Keratinocyte (primary cell): ENCODE results near the gene GNB1L.

Source experiments
- CTCF ChIP-seq, 3 experiments: IDR thresholded peaks in 1 of 3; conservative IDR thresholded peaks in 1 of 3; optimal IDR thresholded peaks in 1 of 3; 2 replicates in 2 of 3; 3 replicates in 1 of 3; pipeline versions ENCODE3 to v1.5.1; 2011; ENCODE audit warnings: low read length in 3 of 3, mild to moderate bottlenecking in 3 of 3, moderate library complexity in 2 of 3, control low read depth in 1 of 3, inconsistent platforms in 1 of 3; ENCODE audit not compliant: insufficient read depth in 2 of 3; ENCODE audit errors: extremely low read depth in 1 of 3
- EZH2 ChIP-seq: IDR thresholded peaks from one replicate; pipeline ENCODE4 v1.6.1; 2012; ENCODE audit warnings: inconsistent platforms, mild to moderate bottlenecking, low read length, moderate library complexity

- no peak for TF ChIP-seq CTCF (optimal IDR thresholded peaks at IDR 0.05 in 1 of 3, IDR thresholded peaks at IDR 0.05 in 1 of 3, conservative IDR thresholded peaks at IDR 0.05 in 1 of 3; ENCODE audit: extremely low read depth in 1 of 3, insufficient read depth in 2 of 3, low read length in 3 of 3)
- no peak for TF ChIP-seq EZH2
These were observed 24.5 kb upstream of the GNB1L start for GRCh38 chr22:19879246-19879570.
